Nephron (organoid): ENCODE results near the gene WNT1.

Experiments used
- H3K27ac Mint-ChIP-seq, 3 experiments: 2 replicates each; pipeline ENCODE4 v1.8.0; 2020; ENCODE audit warnings: mixed read lengths in 3 of 3, mild to moderate bottlenecking in 2 of 3, moderate library complexity in 1 of 3
- H3K27me3 Mint-ChIP-seq: 2 replicates; pipeline ENCODE4 v1.8.0; 2021; ENCODE audit warnings: low read depth, mild to moderate bottlenecking, moderate library complexity, mixed read lengths
- H3K36me3 Mint-ChIP-seq: 2 replicates; pipeline ENCODE4 v1.8.0; 2020; ENCODE audit warnings: low read depth, mixed read lengths
- H3K4me1 Mint-ChIP-seq: 2 replicates; pipeline ENCODE4 v1.8.0; 2020; ENCODE audit warnings: mixed read lengths
- H3K4me3 Mint-ChIP-seq, 3 experiments: 2 replicates each; pipeline ENCODE4 v1.8.0; 2020; ENCODE audit warnings: mild to moderate bottlenecking in 3 of 3, mixed read lengths in 3 of 3, moderate library complexity in 2 of 3
- H3K9me3 Mint-ChIP-seq: 2 replicates; pipeline ENCODE4 v1.8.0; 2020; ENCODE audit warnings: mixed read lengths
- CTCF ChIP-seq, 3 experiments: fragments of 200-600 bp; sonication (generic); IDR thresholded peaks; one replicate each; pipeline ENCODE4 v1.5.0; 2021; ENCODE audit warnings: antibody characterized with exemption in 3 of 3; ENCODE audit not compliant: unreplicated experiment in 3 of 3

WNT1 gene

GRCh38 chr12:48978291-48978740, at the start of gene WNT1:
TSS of gene WNT1 (plus strand) at chr12:48978322. CDS start at chr12:48978651, 329 bp downstream.
- H3K27ac Mint-ChIP-seq: peak within 1 kb of the TSS in 1 of 3 experiments; percentile 21
- peak in 1 of 3 experiments; percentile 46 for TF ChIP-seq CTCF (IDR thresholded peaks at IDR 0.05; ENCODE audit: unreplicated experiment in 3 of 3)
- H3K27me3 Mint-ChIP-seq: peaks cover 100% of the 10 kb centered on the region
- peaks cover 6% of the 10 kb centered on the region for H3K36me3 Mint-ChIP-seq
- peak within 1 kb of the TSS; percentile 74 to 80 (median 78) for H3K4me3 Mint-ChIP-seq
- no peaks in the 10 kb centered on the region for H3K9me3 Mint-ChIP-seq
- H3K4me1 Mint-ChIP-seq: peaks cover 45% of the 10 kb centered on the region

DNA sequence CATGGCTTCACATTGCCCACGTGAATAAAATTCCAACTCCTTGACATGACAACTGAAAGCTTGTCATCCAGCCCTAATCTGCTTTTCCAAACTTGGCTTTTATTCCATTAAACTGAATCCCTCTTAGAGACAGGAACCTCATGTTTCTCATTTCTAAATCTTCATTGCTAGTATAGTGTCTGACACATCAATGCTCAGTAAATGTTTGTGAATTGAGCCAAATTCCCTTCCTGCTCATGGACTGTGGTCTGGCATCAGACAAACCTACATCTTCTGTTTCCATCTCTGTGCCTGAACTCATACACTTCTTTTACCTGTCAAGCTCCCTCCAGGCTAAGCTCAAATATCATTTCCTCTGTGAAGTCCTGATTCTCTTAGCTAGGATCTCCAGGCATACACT, 48.6 kb upstream of the WNT1 start:
- TF ChIP-seq CTCF (IDR thresholded peaks at IDR 0.05; ENCODE audit: unreplicated experiment in 3 of 3): no peak
- Mint-ChIP-seq H3K36me3 (peaks cover 51% of the 10 kb centered on the region), H3K9me3 (no peaks in the 10 kb centered on the region), H3K27ac (no peak overlapping the region), H3K4me1 (no peaks in the 10 kb centered on the region), H3K27me3 (no peaks in the 10 kb centered on the region), H3K4me3 (peak overlapping the region in 1 of 3 experiments; percentile 5)

GRCh38 chr12:48930475-48930874, 47.6 kb upstream of the WNT1 start:
- no peak for TF ChIP-seq CTCF (IDR thresholded peaks at IDR 0.05; ENCODE audit: unreplicated experiment in 3 of 3)
- Mint-ChIP-seq H3K27me3 (no peaks in the 10 kb centered on the region), H3K4me3 (no peak overlapping the region), H3K36me3 (peaks cover 56% of the 10 kb centered on the region), H3K4me1 (no peaks in the 10 kb centered on the region), H3K9me3 (no peaks in the 10 kb centered on the region), H3K27ac (no peak overlapping the region)

GRCh38 chr12:48932878-48933277, 45.2 kb upstream of the WNT1 start:
- Mint-ChIP-seq H3K27me3 (no peaks in the 10 kb centered on the region), H3K36me3 (peaks cover 65% of the 10 kb centered on the region), H3K4me3 (no peak overlapping the region), H3K9me3 (no peaks in the 10 kb centered on the region), H3K4me1 (no peaks in the 10 kb centered on the region), H3K27ac (no peak overlapping the region)
- TF ChIP-seq CTCF (IDR thresholded peaks at IDR 0.05; ENCODE audit: unreplicated experiment in 3 of 3): no peak

DNA sequence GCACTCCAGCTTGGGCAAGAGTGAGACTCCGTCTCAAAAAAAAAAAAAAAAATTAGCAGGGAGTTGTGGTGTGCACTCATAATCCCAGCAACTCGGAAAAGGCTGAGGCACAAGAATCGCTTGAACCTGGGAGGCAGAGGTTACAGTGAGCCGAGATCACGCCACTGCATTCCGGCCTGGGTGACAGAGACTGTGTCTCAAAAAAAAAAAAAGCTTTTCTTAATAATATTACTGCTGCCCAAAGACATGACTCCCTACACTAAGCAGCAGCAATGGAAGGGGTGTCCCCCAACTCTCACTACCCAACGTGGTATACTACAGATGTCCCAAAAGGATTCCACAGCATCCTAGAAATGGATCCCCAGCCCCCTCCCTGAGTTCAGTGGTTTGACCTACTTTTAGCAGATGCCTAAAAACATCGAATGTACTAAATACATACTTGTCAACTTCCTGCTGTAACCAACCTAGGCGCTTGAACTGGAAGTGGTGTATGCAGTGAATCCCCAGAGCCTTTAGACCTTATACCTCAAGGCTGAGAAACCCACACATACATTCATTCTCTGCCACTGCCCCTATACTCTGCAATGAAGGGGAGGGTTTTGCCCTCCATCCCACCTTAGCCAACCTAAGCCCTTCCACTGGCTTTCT, 44.3 kb upstream of the WNT1 start:
- H3K9me3 Mint-ChIP-seq: no peaks in the 10 kb centered on the region
- H3K4me1 Mint-ChIP-seq: no peaks in the 10 kb centered on the region
- no peaks in the 10 kb centered on the region for H3K27me3 Mint-ChIP-seq
- H3K36me3 Mint-ChIP-seq: peaks cover 73% of the 10 kb centered on the region
- TF ChIP-seq CTCF (IDR thresholded peaks at IDR 0.05; ENCODE audit: unreplicated experiment in 3 of 3): no peak
- no peak overlapping the region for H3K27ac Mint-ChIP-seq
- H3K4me3 Mint-ChIP-seq: no peak overlapping the region

- H3K36me3 Mint-ChIP-seq: peaks cover 76% of the 10 kb centered on the region
- H3K4me3 Mint-ChIP-seq: no peak overlapping the region
- no peak overlapping the region for H3K27ac Mint-ChIP-seq
- no peaks in the 10 kb centered on the region for H3K4me1 Mint-ChIP-seq
- no peaks in the 10 kb centered on the region for H3K27me3 Mint-ChIP-seq
- H3K9me3 Mint-ChIP-seq: no peaks in the 10 kb centered on the region
- peak in 2 of 3 experiments; percentile 20 to 28 for TF ChIP-seq CTCF (IDR thresholded peaks at IDR 0.05; ENCODE audit: unreplicated experiment in 3 of 3)
Measured at GRCh38 chr12:48934312-48934706, 43.8 kb upstream of the WNT1 start.
